Bronchial epithelial cell (primary cell): Measurements from ENCODE around the gene COMMD7. TPM values are rescaled to one million over a fixed set of nuclear protein-coding genes. Genes with fewer than 3 reads are reported as not detected.
A peak's percentile ranks its signal among the peaks of the same experiment; 100 is the strongest.
"Not testable (repeated sequence)": the region's sequence is repeated elsewhere in the genome, so short reads cannot be mapped to it uniquely, and the experiment has no call there.

Experiments used
- DNase-seq: peaks from one replicate; pipeline ENCODE4 v3.0.0-alpha.2; 2010; ENCODE audit warnings: low read depth
- FAIRE-seq: peaks from 2 replicates; lab custom pipeline; 2011; peaks lifted over from hg19 to GRCh38; lab: Jason Lieb, UNC
- H3K27me3 ChIP-seq: 2 replicates; pipeline ENCODE4 v1.5.1; 2011; ENCODE audit warnings: low read length; ENCODE audit not compliant: control insufficient read depth, insufficient read depth
- H3K36me3 ChIP-seq: 2 replicates; pipeline ENCODE4 v1.5.1; 2011; ENCODE audit warnings: low read length; ENCODE audit not compliant: control insufficient read depth, insufficient read depth
- H3K4me3 ChIP-seq: 2 replicates; pipeline ENCODE4 v1.5.1; 2011; ENCODE audit warnings: mild to moderate bottlenecking, low read depth, low read length, control low read depth
- CTCF ChIP-seq: IDR thresholded peaks from 2 replicates; pipeline ENCODE4 v1.5.1; 2011; ENCODE audit warnings: mild to moderate bottlenecking, moderate library complexity, low read length, control low read depth, inconsistent platforms; ENCODE audit not compliant: insufficient read depth, severe bottlenecking
- total RNA-seq: library from RNA; depleted of rRNA; stranded (reverse); fragments of >200 nt; gene quantifications from 2 replicates; pipeline ENCODE4 v1.2.1, GENCODE V29; 2014

COMMD7 gene
- total RNA-seq, 1 donor from 2014 or later = 10.5 TPM

DNA sequence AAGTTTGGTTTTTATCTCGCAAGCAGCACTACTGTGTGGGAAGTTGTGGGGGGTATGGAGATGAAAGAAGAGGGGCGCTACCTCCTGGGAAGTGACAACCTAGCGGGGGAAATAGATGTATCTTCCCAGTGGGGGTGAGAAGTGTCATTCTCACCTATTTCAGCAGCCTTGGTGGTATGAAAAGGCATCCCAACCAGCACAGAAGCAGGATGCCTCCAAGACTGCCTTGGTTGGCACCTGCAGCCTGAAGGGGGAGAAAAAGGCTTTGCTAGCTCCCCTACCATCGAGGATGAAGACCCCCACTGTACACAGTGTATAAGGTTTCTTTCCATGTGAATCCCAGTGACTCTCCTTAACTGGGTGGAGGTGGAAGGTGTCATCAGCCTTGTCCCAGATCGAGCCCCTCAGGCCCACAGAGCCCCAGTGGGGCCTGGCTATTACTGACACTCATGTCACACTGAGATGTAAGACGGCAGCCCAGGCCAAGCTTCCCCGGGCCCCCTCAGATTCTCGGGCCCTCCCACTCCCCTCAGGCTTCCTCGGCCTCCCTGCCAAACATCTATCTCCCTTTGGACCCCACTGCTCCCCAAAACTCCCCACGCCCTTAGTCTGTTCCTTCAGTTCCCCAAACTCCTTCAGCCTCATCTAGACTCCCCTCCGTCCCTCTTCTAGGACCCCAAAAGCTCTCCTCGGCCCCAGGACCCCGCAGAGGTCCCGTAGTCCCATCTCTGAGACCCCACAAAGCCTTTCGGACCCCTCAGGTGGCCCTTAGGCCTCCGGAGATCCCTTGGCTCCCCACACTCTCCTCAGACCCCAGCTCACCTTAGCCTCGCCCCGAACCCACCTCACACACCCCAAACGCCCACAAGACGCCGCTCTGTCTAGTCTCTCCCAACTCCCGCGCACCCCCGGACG, 688 bp downstream of the COMMD7 start:
- TF ChIP-seq CTCF = no peak
- no peaks in the 10 kb centered on the region for H3K36me3 ChIP-seq
- no peaks in the 10 kb centered on the region for H3K27me3 ChIP-seq
- peak overlapping the region; percentile 58 for H3K4me3 ChIP-seq
- no peak for DNase-seq
- no peak for FAIRE-seq

- H3K4me3 ChIP-seq = no peak overlapping the region
- H3K27me3 ChIP-seq = no peaks in the 10 kb centered on the region
- FAIRE-seq (no peak), DNase-seq (no peak)
- no peak for TF ChIP-seq CTCF
- H3K36me3 ChIP-seq = no peaks in the 10 kb centered on the region
Observed at GRCh38 chr20:32741151-32741550, 2.1 kb downstream of the COMMD7 start.

DNA sequence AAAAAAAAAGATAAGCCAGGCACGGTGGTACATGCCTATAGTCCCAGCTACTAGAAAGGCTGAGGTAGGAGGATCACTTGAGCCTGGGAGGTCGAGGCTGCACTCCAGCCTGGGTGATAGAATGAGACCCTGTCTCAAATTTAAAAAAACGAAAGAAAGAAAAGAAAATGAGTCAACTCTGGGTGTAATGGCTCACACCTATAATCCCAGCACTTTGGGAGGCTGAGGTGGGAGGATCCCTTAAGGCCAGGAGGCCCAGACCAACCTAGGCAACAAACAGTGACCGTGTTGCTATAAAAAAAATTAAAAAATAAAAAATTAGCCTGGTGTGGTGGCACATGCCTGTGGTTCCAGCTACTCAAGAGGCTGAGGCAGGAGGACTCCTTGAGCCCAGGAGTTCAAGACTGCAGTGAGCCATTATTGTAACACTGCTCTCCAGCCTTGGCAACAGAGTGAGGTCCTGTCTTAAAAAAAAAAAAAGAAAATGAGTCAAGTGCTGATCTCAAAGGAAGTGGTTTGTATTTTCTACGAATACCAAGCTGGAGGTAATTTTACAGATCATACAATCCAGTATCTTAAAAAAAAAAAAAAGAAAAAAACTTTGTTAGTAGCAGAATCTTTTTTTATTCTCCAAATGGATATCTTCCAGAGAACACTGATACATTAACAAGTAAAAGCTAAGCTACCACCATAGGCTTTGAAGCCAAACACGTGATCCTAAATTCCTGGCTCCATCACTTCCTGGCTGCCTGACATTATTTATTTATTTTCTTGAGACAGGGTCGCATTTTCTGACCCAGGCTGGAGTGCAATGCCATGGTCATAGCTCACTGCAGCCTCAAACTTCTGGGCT, 5.7 kb downstream of the COMMD7 start:
- FAIRE-seq = no peak
- H3K4me3 ChIP-seq = no peak overlapping the region
- H3K27me3 ChIP-seq = no peaks in the 10 kb centered on the region
- no peaks in the 10 kb centered on the region for H3K36me3 ChIP-seq
- DNase-seq = peak; percentile 61
- TF ChIP-seq CTCF = no peak

DNA sequence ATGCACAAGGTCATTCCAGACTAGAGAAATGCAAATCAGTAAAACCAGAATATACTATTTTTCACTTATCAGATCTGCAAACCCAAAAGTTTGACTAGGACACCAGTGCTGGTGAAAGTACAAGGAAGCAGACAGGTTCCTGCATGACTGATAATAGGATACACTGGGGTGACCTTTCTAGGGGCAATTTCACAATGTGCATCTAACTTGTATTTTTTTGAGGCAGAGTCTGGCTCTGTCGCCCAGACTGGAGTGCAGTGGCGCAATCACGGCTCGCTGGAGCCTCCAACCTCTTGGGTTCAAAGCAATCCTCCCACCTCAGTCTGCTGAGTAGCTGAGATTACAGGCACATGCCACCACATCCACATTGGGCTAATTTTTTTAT, 11.4 kb downstream of the COMMD7 start:
- peaks cover 4% of the 10 kb centered on the region for H3K36me3 ChIP-seq
- peak; percentile 61 for DNase-seq
- H3K4me3 ChIP-seq = no peak overlapping the region
- no peak for FAIRE-seq
- H3K27me3 ChIP-seq = no peaks in the 10 kb centered on the region
- TF ChIP-seq CTCF = no peak

- not testable (repeated sequence) for H3K27me3 ChIP-seq, FAIRE-seq, H3K4me3 ChIP-seq, H3K36me3 ChIP-seq, DNase-seq
Observed at GRCh38 chr20:32729334-32729733, 13.9 kb downstream of the COMMD7 start.

- DNase-seq, FAIRE-seq, H3K4me3 ChIP-seq, H3K27me3 ChIP-seq, H3K36me3 ChIP-seq: not testable (repeated sequence)
Observed at GRCh38 chr20:32728435-32728834, 14.8 kb downstream of the COMMD7 start.
